ENCODE results near the gene ATXN10. TPM values are rescaled to one million over a fixed set of nuclear protein-coding genes. Genes with fewer than 3 reads are reported as not detected.

ATXN10 gene
- total and polyA plus RNA-seq, 2 experiments from 2014 or later: 99.0 to 163 TPM

GRCh38 chr22:45802054-45802453 lies 130.4 kb downstream of the ATXN10 start:
- Histone ChIP-seq H3K27me3 (ENCODE audit: insufficient read depth) (no peaks in the 10 kb centered on the region), H2AFZ (no peak overlapping the region), H3F3A (replicated peaks; ENCODE audit: low read depth) (no peaks in the 10 kb centered on the region), H3K36me3 (ENCODE audit: insufficient read depth) (no peaks in the 10 kb centered on the region), H3K27ac (ENCODE audit: low read depth) (no peak overlapping the region), H3K9me2 (ENCODE audit: insufficient read depth) (no peaks in the 10 kb centered on the region), H3K4me2 (no peak overlapping the region), H3K4me1 (ENCODE audit: insufficient read depth) (no peaks in the 10 kb centered on the region), H4K20me1 (replicated peaks; ENCODE audit: insufficient read depth) (peaks cover 13% of the 10 kb centered on the region; the same call in 1 of the 2 replicates), H3K4me3 (no peak overlapping the region), H3K79me2 (replicated peaks; ENCODE audit: insufficient read depth) (no peaks in the 10 kb centered on the region)
- Mint-ChIP-seq H3K4me1 (peaks cover 4% of the 10 kb centered on the region; the same call in 1 of the 3 replicates), H3K4me3 (no peak overlapping the region), H3K27me3 (ENCODE audit: insufficient read depth, low read depth, poor library complexity) (no peaks in the 10 kb centered on the region), H3K27ac (no peak overlapping the region), H3K36me3 (ENCODE audit: low read depth) (peaks cover 11% of the 10 kb centered on the region), H3K9me3 (peaks cover under 1% of the 10 kb centered on the region; the same call in 1 of the 3 replicates)
- DNase-seq (ENCODE audit: low spot score) (no peak), ATAC-seq (no peak)
- TF ChIP-seq JUNB (IDR thresholded peaks at IDR 0.05; ENCODE audit: unreplicated experiment): no peak
- no peak for TF ChIP-seq EZH2 (IDR thresholded peaks at IDR 0.05; ENCODE audit: low read depth, unreplicated experiment)
- no peak for TF ChIP-seq ZNF114 (CRISPR knock-in tag; IDR thresholded peaks at IDR 0.05)
- no peak for TF ChIP-seq ETS1 (IDR thresholded peaks at IDR 0.05)
- TF ChIP-seq REST (IDR thresholded peaks at IDR 0.05; ENCODE audit: unreplicated experiment): no peak
- TF ChIP-seq STAT1 (IDR thresholded peaks at IDR 0.05; ENCODE audit: unreplicated experiment): no peak
- TF ChIP-seq NANOG (IDR thresholded peaks at IDR 0.05; ENCODE audit: borderline replicate concordance): no peak
- TF ChIP-seq CREB1 (CRISPR knock-in tag; IDR thresholded peaks at IDR 0.05; ENCODE audit: low read depth): no peak
- no peak for TF ChIP-seq ZNF462 (CRISPR knock-in tag; IDR thresholded peaks at IDR 0.05)

Measured in GM23338 (cell line).